Fibroblast of mammary gland (primary cell): Measurements from ENCODE around the gene MMP8.
A peak's percentile ranks its signal among the peaks of the same experiment; 100 is the strongest.

Source experiments
- DNase-seq: peaks from one replicate; pipeline ENCODE4 v3.0.0-alpha.2; 2010; ENCODE audit warnings: low read depth
- H3K4me3 ChIP-seq: 2 replicates; pipeline ENCODE4 v1.5.1; 2011; ENCODE audit warnings: low read depth, mild to moderate bottlenecking, low read length, moderate library complexity; ENCODE audit not compliant: control insufficient read depth
- CTCF ChIP-seq: conservative IDR thresholded peaks from 2 replicates; pipeline ENCODE4 v1.5.1; 2011; ENCODE audit warnings: low read depth, low read length, inconsistent platforms; ENCODE audit not compliant: control insufficient read depth, insufficient read depth

MMP8 gene

GRCh38 chr11:102717280-102717679, 7.5 kb downstream of the MMP8 start:
- TF ChIP-seq CTCF: no peak
- DNase-seq: no peak
- H3K4me3 ChIP-seq: no peak overlapping the region

- no peak for TF ChIP-seq CTCF
- no peak for DNase-seq
- no peak overlapping the region for H3K4me3 ChIP-seq
These were observed 8.2 kb downstream of the MMP8 start for GRCh38 chr11:102716527-102716926.

- TF ChIP-seq CTCF: no peak
- no peak overlapping the region for H3K4me3 ChIP-seq
- no peak for DNase-seq
These were observed 12.6 kb downstream of the MMP8 start for GRCh38 chr11:102712137-102712536.

DNA sequence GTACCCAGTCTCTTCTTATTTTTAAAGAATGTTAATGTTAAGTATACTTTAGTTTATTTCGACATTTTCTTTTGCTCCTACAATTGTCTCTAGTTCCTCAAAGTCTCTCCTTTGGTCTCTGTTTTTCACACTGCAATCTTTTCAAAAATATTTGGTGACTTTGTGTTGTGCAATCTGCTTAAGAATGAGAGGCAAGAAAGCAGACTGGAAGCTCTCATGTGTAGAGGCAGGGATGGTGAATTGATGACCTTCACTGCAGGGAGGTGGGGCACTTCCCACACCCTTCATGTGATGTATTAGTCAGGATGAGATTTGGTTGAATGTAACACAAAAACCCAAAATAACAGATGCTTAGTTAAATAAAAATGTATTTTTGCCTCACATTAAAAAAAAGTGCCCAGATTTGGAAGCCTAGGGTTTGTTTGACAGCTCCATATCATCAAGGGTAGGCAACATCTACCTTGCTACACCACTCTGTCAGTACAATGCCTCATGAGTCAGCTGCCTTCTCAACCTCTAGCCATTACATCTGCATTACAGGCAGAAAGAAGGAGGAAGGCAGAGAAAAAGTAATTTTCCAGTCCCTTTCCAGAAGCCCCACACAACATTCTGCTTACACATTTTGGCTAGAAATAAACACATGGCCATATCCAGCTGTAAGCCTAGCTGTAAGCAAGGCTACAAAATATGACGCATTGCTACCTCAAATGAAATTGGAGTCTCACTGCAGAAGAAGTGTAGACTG, 15.4 kb downstream of the MMP8 start:
- no peak for TF ChIP-seq CTCF
- H3K4me3 ChIP-seq: no peak overlapping the region
- peak; percentile 40 for DNase-seq

GRCh38 chr11:102708654-102709053, 16.1 kb downstream of the MMP8 start:
- no peak for DNase-seq
- no peak overlapping the region for H3K4me3 ChIP-seq
- no peak for TF ChIP-seq CTCF

GRCh38 chr11:102705626-102706025, 19.1 kb downstream of the MMP8 start, which contains the start of gene MMP27:
Gene MMP27 (minus strand): TSS chr11:102705769. CDS start chr11:102705714, 55 bp downstream.
- H3K4me3 ChIP-seq: no peak within 1 kb of the TSS
- TF ChIP-seq CTCF: no peak
- DNase-seq: peak; percentile 40
